Measurements from ENCODE around the gene ARHGAP4.
A peak's percentile ranks its signal among the peaks of the same experiment; 100 is the strongest.

The ARHGAP4 gene

GRCh38 chrX:153927922-153928760, 2.1 kb upstream of the ARHGAP4 start:
- DNase-seq (ENCODE audit: low read depth in 4 of 4, low spot score in 1 of 4), result peak; percentile 54 to 86 (median 82)

DNA sequence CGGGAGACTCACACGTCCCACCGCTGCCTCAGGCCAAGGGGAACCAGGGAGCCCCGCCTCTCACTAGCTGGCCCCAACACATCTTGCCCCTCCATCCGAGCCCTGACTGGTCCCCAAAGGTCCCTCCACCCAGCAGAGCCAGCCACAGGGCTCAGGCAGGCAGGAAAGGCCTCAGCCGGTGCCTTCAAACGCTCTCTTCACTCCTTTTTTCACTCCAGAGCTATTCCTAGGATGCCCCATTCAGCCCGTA, 1.5 kb upstream of the ARHGAP4 start:
- DNase-seq (ENCODE audit: low read depth in 4 of 4, low spot score in 1 of 4), result no peak

GRCh38 chrX:153926858-153927671, 1.0 kb upstream of the ARHGAP4 start:
- DNase-seq (ENCODE audit: low read depth in 4 of 4, low spot score in 1 of 4), result peak in 1 of 4 experiments; percentile 45

DNA sequence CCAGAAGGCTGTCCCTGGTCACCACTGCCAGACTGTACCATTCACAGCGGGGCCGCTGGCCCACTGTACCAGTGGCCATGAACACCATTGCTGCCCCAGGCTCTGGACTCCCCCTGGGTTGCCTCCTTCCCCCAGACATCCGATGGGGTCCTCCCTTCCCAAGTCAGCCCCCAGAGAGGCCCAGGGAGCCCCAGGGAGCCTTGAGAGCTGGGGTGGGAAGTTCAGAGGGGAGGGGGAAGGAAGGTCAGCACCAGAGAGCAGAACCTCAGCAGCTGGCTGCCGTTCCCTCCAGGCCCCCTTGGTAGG, 441 bp upstream of the ARHGAP4 start:
- no peak for DNase-seq (ENCODE audit: low read depth in 4 of 4, low spot score in 1 of 4)

GRCh38 chrX:153925387-153925738, 701 bp downstream of the ARHGAP4 start:
- DNase-seq (ENCODE audit: low read depth in 4 of 4, low spot score in 1 of 4), result no peak

- no peak for DNase-seq (ENCODE audit: low read depth in 4 of 4, low spot score in 1 of 4)
Observed at GRCh38 chrX:153924149-153924861, 1.8 kb downstream of the ARHGAP4 start.

- DNase-seq (ENCODE audit: low read depth in 4 of 4, low spot score in 1 of 4), result no peak
Observed at GRCh38 chrX:153922932-153923857, 2.9 kb downstream of the ARHGAP4 start.

DNA sequence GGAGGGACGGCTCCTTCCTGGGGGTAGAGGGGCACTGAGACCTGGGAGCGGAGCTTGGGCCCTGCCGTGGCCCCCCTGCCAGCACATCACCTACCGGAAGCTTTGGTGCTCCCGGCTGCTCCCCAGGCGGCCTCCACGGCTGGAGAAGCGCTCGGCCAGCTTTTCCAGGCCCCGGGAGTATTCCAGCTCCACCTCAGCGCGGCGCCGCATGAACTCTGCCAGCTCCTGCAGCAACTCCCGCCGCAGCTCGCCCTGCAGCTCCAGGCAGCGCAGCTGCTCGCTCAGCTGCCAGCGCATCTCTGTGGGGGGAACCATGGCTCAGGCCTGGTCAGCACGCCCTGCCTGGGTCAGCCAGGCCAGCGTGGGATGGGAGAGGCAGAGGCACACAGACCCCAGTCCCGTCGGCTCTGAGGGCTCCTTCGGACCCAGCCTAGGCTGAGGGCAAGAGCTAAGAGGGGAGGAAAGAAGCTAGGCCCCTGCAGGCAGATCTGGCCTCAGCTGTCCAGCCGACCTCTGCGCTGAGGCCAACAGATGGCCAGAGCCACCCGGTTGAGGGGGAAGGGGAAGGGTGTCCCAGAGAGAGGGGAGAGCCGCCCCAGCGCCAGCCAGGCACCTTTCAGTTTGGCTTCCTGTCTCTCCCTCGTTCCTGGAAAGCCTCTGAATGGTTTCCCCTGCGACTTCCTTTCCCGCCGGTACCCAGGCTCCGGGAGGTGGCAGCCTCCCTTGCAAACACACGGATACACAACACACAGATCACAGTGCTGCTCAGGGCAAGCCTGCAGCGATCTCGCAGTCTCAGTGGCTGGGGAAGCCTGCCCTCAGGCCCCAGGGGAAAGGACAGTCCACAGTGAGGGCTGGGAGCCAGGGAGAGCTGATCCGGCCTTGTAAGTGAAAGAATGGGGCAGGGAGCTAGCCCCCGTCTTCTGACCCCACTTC, 4.3 kb downstream of the ARHGAP4 start:
- no peak for DNase-seq (ENCODE audit: low read depth in 4 of 4, low spot score in 1 of 4)

- no peak for DNase-seq (ENCODE audit: low read depth in 4 of 4, low spot score in 1 of 4)
Observed at GRCh38 chrX:153921070-153921469, 5.0 kb downstream of the ARHGAP4 start.

DNA sequence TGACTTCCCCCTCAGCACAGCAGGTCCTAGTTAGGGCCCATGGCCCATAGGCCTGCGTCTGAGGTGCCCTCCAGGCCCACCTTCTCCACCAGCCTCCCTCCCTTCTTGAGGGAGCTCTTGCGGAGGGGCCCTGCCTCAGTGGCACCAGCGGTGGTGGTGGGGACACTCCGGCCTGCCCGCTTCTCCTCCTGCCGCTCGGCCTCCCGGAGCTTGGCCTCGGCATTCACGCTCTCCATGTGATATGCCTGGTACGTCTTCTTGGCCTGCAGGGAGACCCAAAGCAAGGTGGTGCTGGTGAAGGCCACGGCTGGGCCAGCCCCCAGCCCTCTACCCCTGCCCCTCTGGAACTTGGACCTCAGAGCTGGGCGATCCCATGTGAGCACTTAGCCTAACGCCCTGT, 5.5 kb downstream of the ARHGAP4 start:
- no peak for DNase-seq (ENCODE audit: low read depth in 4 of 4, low spot score in 1 of 4)

- no peak for DNase-seq (ENCODE audit: low read depth in 4 of 4, low spot score in 1 of 4)
Observed at GRCh38 chrX:153919281-153919680, 6.8 kb downstream of the ARHGAP4 start.

- DNase-seq (ENCODE audit: low read depth in 4 of 4, low spot score in 1 of 4), result no peak
Observed at GRCh38 chrX:153917869-153918268, 8.2 kb downstream of the ARHGAP4 start.

DNA sequence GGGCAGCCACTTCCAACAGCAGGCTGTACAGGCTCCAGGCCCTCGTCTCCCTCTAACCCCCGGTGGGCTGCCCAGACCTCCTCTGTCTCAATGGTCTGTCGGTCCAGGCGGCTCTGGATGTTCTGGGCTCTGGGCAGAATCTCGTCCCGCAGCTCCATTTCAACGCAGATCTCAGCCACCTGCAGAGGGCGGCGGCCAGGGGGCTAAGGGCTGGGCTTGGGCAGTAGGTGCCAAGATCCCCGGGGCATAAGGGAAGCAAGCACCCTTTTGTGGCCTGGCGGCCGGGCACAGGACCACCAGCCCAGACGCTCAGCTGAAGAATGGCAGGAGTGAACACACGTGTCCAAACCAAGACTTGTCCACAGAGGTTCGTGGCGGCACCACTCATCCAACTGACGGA, 12.4 kb downstream of the ARHGAP4 start:
- no peak for DNase-seq (ENCODE audit: low read depth in 4 of 4, low spot score in 1 of 4)

DNA sequence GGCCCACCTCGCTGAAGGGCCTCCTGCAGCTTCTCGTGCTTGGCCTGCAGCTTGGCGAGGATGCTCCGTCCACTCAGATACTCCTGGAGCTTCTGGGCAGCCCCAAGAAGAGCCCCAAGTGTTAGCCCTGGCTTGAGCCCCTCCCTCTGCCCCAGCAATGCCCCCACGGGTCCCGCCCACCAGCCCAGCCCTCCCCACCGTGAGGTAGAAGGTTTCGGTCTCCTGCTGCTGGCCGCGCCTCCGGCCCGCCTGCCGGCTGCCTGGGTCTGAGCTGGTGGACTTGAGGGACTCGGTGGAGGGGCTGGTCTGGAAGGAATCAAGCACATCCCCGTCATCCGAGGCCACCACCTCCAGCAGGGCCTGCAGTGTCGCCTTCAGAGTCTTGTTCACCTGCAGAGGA, 12.9 kb downstream of the ARHGAP4 start:
- no peak for DNase-seq (ENCODE audit: low read depth in 4 of 4, low spot score in 1 of 4)

- no peak for DNase-seq (ENCODE audit: low read depth in 4 of 4, low spot score in 1 of 4)
Observed at GRCh38 chrX:153911798-153912197, 14.3 kb downstream of the ARHGAP4 start.

- DNase-seq (ENCODE audit: low read depth in 4 of 4, low spot score in 1 of 4), result no peak
Observed at GRCh38 chrX:153910446-153910845, 15.6 kb downstream of the ARHGAP4 start.

DNA sequence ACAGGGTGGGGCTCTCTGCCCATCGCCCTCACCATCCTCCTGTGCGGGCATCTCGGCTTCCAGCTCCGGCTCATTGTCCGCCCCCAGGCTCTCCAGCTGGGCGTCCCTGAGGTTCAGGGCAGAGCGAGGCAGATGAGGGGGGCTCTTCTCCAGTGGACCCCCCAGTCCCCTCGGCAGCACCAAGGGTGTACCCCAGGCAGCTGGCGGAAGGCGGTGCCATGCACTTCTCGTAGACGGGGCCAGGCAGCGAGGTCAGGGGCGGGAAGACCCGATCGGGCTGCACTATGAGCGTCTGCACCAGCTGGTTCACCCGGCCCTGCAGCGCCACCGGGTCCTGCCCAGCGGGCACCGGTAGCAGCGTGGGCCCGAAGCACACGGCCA, 16.1 kb downstream of the ARHGAP4 start:
- DNase-seq (ENCODE audit: low read depth in 4 of 4, low spot score in 1 of 4), result no peak

GRCh38 chrX:153909024-153909979, 16.8 kb downstream of the ARHGAP4 start:
- no peak for DNase-seq (ENCODE audit: low read depth in 4 of 4, low spot score in 1 of 4)

Data from stimulated activated CD4-positive, alpha-beta T cell treated with anti-CD3 and anti-CD28 coated beads, Interleukin-1b, Interleukin-23, amount 100 ng/mL, for 24 hours (primary cell).